ENCODE measurements around the gene GAPDH.

The GAPDH gene

DNA sequence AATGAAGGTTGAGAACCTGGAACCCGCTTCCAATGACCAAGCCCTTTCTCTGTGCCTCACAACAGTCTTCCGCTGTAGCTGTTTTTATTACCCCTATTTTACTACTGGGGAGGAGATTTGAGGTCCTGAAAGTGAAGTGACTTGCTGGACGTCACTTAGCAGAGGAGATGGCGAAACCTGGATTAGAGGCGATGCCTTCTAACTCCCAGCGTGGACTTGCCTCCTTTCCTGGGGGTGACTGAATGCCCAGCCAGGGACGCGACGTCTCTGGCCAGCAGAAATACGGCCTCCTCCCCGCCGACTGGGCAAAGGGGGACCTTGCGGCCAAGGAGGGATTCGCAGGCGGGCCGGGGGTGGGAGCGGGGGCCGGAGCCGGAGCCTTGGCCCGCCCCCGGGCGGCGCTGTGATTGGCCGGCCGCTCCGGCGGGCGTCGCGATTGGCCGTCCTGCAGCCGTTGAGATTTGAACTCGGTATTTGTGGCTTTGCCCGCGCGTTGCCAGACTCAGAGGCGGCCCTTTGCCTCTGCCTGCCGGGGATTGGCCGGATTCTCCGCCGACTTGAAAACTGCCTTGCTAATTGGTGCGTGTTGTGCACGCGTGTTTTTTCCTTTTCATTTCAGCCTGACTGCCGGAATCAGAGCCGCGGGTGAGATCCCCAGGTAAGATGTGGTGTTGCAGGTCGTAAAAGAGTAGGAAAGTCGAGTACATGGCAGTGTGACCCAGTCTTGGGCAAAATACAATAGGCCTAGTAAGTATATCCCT, 40.6 kb upstream of the GAPDH start, which contains the start of gene NCAPD2 (continued):
- TF ChIP-seq, protein P1, sequence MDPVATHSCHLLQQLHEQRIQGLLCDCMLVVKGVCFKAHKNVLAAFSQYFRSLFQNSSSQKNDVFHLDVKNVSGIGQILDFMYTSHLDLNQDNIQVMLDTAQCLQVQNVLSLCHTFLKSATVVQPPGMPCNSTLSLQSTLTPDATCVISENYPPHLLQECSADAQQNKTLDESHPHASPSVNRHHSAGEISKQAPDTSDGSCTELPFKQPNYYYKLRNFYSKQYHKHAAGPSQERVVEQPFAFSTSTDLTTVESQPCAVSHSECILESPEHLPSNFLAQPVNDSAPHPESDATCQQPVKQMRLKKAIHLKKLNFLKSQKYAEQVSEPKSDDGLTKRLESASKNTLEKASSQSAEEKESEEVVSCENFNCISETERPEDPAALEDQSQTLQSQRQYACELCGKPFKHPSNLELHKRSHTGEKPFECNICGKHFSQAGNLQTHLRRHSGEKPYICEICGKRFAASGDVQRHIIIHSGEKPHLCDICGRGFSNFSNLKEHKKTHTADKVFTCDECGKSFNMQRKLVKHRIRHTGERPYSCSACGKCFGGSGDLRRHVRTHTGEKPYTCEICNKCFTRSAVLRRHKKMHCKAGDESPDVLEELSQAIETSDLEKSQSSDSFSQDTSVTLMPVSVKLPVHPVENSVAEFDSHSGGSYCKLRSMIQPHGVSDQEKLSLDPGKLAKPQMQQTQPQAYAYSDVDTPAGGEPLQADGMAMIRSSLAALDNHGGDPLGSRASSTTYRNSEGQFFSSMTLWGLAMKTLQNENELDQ (tag by site-specific recombination; IDR thresholded peaks at IDR 0.05; ENCODE audit: low read depth): no peak
- TF ChIP-seq SETDB1 (IDR thresholded peaks at IDR 0.05; ENCODE audit: insufficient read length, low read length) (no peak), ZBTB26 (tag by site-specific recombination; optimal IDR thresholded peaks at IDR 0.05) (peak; percentile 33), ZNF658 (tag by site-specific recombination; IDR thresholded peaks at IDR 0.05) (no peak), ZNF37A (tag by site-specific recombination; IDR thresholded peaks at IDR 0.05) (no peak), ZNF169 (tag by site-specific recombination; IDR thresholded peaks at IDR 0.05) (no peak), ZNF624 (tag by site-specific recombination; IDR thresholded peaks at IDR 0.05) (no peak), BCL11A (tag by site-specific recombination; IDR thresholded peaks at IDR 0.05; ENCODE audit: low read depth) (peak; percentile 97), ZFP3 (tag by site-specific recombination; IDR thresholded peaks at IDR 0.05; ENCODE audit: low read depth) (no peak), ZNF121 (tag by site-specific recombination; IDR thresholded peaks at IDR 0.05) (no peak), ZNF830 (tag by site-specific recombination; IDR thresholded peaks at IDR 0.05; ENCODE audit: low read depth) (no peak), ZNF335 (tag by site-specific recombination; conservative IDR thresholded peaks at IDR 0.05) (peak; percentile 91), ZNF2 (tag by site-specific recombination; IDR thresholded peaks at IDR 0.05) (peak; percentile 13), ZNF280D (tag by site-specific recombination; IDR thresholded peaks at IDR 0.05) (no peak), ZNF239 (tag by site-specific recombination; IDR thresholded peaks at IDR 0.05) (peak; percentile 31; the same call in 1 of the 2 replicates), ZNF777 (tag by site-specific recombination; IDR thresholded peaks at IDR 0.05; ENCODE audit: borderline replicate concordance) (0 out of 2 replicates have a peak, but pooled peaks have one; percentile 28)
- TF ChIP-seq, protein P2, sequence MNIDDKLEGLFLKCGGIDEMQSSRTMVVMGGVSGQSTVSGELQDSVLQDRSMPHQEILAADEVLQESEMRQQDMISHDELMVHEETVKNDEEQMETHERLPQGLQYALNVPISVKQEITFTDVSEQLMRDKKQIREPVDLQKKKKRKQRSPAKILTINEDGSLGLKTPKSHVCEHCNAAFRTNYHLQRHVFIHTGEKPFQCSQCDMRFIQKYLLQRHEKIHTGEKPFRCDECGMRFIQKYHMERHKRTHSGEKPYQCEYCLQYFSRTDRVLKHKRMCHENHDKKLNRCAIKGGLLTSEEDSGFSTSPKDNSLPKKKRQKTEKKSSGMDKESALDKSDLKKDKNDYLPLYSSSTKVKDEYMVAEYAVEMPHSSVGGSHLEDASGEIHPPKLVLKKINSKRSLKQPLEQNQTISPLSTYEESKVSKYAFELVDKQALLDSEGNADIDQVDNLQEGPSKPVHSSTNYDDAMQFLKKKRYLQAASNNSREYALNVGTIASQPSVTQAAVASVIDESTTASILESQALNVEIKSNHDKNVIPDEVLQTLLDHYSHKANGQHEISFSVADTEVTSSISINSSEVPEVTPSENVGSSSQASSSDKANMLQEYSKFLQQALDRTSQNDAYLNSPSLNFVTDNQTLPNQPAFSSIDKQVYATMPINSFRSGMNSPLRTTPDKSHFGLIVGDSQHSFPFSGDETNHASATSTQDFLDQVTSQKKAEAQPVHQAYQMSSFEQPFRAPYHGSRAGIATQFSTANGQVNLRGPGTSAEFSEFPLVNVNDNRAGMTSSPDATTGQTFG (tag by site-specific recombination; IDR thresholded peaks at IDR 0.05; ENCODE audit: borderline replicate concordance): no peak
- TF ChIP-seq, protein P3, sequence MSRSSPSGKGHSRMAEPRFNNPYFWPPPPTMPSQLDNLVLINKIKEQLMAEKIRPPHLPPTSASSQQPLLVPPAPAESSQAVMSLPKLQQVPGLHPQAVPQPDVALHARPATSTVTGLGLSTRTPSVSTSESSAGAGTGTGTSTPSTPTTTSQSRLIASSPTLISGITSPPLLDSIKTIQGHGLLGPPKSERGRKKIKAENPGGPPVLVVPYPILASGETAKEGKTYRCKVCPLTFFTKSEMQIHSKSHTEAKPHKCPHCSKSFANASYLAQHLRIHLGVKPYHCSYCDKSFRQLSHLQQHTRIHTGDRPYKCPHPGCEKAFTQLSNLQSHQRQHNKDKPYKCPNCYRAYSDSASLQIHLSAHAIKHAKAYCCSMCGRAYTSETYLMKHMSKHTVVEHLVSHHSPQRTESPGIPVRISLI (tag by site-specific recombination; IDR thresholded peaks at IDR 0.05): peak; percentile 73
- TF ChIP-seq, protein P4, sequence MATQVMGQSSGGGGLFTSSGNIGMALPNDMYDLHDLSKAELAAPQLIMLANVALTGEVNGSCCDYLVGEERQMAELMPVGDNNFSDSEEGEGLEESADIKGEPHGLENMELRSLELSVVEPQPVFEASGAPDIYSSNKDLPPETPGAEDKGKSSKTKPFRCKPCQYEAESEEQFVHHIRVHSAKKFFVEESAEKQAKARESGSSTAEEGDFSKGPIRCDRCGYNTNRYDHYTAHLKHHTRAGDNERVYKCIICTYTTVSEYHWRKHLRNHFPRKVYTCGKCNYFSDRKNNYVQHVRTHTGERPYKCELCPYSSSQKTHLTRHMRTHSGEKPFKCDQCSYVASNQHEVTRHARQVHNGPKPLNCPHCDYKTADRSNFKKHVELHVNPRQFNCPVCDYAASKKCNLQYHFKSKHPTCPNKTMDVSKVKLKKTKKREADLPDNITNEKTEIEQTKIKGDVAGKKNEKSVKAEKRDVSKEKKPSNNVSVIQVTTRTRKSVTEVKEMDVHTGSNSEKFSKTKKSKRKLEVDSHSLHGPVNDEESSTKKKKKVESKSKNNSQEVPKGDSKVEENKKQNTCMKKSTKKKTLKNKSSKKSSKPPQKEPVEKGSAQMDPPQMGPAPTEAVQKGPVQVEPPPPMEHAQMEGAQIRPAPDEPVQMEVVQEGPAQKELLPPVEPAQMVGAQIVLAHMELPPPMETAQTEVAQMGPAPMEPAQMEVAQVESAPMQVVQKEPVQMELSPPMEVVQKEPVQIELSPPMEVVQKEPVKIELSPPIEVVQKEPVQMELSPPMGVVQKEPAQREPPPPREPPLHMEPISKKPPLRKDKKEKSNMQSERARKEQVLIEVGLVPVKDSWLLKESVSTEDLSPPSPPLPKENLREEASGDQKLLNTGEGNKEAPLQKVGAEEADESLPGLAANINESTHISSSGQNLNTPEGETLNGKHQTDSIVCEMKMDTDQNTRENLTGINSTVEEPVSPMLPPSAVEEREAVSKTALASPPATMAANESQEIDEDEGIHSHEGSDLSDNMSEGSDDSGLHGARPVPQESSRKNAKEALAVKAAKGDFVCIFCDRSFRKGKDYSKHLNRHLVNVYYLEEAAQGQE (tag by site-specific recombination; IDR thresholded peaks at IDR 0.05): peak; percentile 41; the same call in 1 of the 2 replicates
- TF ChIP-seq, protein P5, sequence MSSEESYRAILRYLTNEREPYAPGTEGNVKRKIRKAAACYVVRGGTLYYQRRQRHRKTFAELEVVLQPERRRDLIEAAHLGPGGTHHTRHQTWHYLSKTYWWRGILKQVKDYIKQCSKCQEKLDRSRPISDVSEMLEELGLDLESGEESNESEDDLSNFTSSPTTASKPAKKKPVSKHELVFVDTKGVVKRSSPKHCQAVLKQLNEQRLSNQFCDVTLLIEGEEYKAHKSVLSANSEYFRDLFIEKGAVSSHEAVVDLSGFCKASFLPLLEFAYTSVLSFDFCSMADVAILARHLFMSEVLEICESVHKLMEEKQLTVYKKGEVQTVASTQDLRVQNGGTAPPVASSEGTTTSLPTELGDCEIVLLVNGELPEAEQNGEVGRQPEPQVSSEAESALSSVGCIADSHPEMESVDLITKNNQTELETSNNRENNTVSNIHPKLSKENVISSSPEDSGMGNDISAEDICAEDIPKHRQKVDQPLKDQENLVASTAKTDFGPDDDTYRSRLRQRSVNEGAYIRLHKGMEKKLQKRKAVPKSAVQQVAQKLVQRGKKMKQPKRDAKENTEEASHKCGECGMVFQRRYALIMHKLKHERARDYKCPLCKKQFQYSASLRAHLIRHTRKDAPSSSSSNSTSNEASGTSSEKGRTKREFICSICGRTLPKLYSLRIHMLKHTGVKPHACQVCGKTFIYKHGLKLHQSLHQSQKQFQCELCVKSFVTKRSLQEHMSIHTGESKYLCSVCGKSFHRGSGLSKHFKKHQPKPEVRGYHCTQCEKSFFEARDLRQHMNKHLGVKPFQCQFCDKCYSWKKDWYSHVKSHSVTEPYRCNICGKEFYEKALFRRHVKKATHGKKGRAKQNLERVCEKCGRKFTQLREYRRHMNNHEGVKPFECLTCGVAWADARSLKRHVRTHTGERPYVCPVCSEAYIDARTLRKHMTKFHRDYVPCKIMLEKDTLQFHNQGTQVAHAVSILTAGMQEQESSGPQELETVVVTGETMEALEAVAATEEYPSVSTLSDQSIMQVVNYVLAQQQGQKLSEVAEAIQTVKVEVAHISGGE (tag by site-specific recombination; conservative IDR thresholded peaks at IDR 0.05; ENCODE audit: low read depth): no peak; the same call in 1 of the 2 replicates
